Measurements from ENCODE around the gene FRMD8. TPM values are rescaled to one million over a fixed set of nuclear protein-coding genes. Genes with fewer than 3 reads are reported as not detected.

FRMD8 gene
- total and polyA plus RNA-seq, 2 experiments from 2014 or later: 7.0 to 35.4 TPM

- no peak for ATAC-seq
- Mint-ChIP-seq H3K4me3 (no peak overlapping the region; the same call in 2 of the 3 replicates), H3K4me1 (peaks cover 44% of the 10 kb centered on the region), H3K27me3 (ENCODE audit: insufficient read depth, low read depth, poor library complexity) (peaks cover 4% of the 10 kb centered on the region), H3K27ac (no peak overlapping the region), H3K36me3 (ENCODE audit: low read depth) (no peaks in the 10 kb centered on the region), H3K9me3 (no peaks in the 10 kb centered on the region)
- DNase-seq (ENCODE audit: low spot score): no peak
- Histone ChIP-seq H3K36me3 (ENCODE audit: insufficient read depth) (no peaks in the 10 kb centered on the region), H3K27ac (ENCODE audit: low read depth) (no peak overlapping the region), H3K79me2 (replicated peaks; ENCODE audit: insufficient read depth) (peaks cover 9% of the 10 kb centered on the region; the same call in 1 of the 2 replicates), H4K20me1 (replicated peaks; ENCODE audit: insufficient read depth) (no peaks in the 10 kb centered on the region), H2AFZ (no peak overlapping the region), H3K4me3 (no peak overlapping the region), H3K9me2 (ENCODE audit: insufficient read depth) (no peaks in the 10 kb centered on the region), H3F3A (replicated peaks; ENCODE audit: low read depth) (no peaks in the 10 kb centered on the region), H3K4me1 (ENCODE audit: insufficient read depth) (peaks cover 35% of the 10 kb centered on the region), H3K27me3 (ENCODE audit: insufficient read depth) (no peaks in the 10 kb centered on the region), H3K4me2 (no peak overlapping the region)
- no peak for TF ChIP-seq JUNB (IDR thresholded peaks at IDR 0.05; ENCODE audit: unreplicated experiment)
- no peak for TF ChIP-seq CTCF (conservative IDR thresholded peaks at IDR 0.05; ENCODE audit: low read depth in 2 of 2)
- TF ChIP-seq, protein P1, sequence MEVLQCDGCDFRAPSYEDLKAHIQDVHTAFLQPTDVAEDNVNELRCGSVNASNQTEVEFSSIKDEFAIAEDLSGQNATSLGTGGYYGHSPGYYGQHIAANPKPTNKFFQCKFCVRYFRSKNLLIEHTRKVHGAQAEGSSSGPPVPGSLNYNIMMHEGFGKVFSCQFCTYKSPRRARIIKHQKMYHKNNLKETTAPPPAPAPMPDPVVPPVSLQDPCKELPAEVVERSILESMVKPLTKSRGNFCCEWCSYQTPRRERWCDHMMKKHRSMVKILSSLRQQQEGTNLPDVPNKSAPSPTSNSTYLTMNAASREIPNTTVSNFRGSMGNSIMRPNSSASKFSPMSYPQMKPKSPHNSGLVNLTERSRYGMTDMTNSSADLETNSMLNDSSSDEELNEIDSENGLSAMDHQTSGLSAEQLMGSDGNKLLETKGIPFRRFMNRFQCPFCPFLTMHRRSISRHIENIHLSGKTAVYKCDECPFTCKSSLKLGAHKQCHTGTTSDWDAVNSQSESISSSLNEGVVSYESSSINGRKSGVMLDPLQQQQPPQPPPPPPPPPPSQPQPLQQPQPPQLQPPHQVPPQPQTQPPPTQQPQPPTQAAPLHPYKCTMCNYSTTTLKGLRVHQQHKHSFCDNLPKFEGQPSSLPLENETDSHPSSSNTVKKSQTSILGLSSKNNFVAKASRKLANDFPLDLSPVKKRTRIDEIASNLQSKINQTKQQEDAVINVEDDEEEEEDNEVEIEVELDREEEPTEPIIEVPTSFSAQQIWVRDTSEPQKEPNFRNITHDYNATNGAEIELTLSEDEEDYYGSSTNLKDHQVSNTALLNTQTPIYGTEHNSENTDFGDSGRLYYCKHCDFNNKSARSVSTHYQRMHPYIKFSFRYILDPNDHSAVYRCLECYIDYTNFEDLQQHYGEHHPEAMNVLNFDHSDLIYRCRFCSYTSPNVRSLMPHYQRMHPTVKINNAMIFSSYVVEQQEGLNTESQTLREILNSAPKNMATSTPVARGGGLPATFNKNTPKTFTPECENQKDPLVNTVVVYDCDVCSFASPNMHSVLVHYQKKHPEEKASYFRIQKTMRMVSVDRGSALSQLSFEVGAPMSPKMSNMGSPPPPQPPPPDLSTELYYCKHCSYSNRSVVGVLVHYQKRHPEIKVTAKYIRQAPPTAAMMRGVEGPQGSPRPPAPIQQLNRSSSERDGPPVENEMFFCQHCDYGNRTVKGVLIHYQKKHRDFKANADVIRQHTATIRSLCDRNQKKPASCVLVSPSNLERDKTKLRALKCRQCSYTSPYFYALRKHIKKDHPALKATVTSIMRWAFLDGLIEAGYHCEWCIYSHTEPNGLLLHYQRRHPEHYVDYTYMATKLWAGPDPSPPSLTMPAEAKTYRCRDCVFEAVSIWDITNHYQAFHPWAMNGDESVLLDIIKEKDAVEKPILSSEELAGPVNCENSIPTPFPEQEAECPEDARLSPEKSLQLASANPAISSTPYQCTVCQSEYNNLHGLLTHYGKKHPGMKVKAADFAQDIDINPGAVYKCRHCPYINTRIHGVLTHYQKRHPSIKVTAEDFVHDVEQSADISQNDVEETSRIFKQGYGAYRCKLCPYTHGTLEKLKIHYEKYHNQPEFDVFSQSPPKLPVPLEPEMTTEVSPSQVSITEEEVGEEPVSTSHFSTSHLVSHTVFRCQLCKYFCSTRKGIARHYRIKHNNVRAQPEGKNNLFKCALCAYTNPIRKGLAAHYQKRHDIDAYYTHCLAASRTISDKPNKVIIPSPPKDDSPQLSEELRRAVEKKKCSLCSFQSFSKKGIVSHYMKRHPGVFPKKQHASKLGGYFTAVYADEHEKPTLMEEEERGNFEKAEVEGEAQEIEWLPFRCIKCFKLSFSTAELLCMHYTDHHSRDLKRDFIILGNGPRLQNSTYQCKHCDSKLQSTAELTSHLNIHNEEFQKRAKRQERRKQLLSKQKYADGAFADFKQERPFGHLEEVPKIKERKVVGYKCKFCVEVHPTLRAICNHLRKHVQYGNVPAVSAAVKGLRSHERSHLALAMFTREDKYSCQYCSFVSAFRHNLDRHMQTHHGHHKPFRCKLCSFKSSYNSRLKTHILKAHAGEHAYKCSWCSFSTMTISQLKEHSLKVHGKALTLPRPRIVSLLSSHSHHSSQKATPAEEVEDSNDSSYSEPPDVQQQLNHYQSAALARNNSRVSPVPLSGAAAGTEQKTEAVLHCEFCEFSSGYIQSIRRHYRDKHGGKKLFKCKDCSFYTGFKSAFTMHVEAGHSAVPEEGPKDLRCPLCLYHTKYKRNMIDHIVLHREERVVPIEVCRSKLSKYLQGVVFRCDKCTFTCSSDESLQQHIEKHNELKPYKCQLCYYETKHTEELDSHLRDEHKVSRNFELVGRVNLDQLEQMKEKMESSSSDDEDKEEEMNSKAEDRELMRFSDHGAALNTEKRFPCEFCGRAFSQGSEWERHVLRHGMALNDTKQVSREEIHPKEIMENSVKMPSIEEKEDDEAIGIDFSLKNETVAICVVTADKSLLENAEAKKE (CRISPR knock-in tag; IDR thresholded peaks at IDR 0.05): no peak
- TF ChIP-seq STAT1 (IDR thresholded peaks at IDR 0.05; ENCODE audit: unreplicated experiment): no peak
- TF ChIP-seq REST (IDR thresholded peaks at IDR 0.05; ENCODE audit: unreplicated experiment): no peak
- no peak for TF ChIP-seq NANOG (IDR thresholded peaks at IDR 0.05; ENCODE audit: borderline replicate concordance)
- TF ChIP-seq EZH2 (IDR thresholded peaks at IDR 0.05; ENCODE audit: low read depth, unreplicated experiment): no peak
- TF ChIP-seq ZNF114 (CRISPR knock-in tag; IDR thresholded peaks at IDR 0.05): no peak
- TF ChIP-seq CREB1 (CRISPR knock-in tag; IDR thresholded peaks at IDR 0.05; ENCODE audit: low read depth): no peak
- no peak for TF ChIP-seq ZNF331 (CRISPR knock-in tag; IDR thresholded peaks at IDR 0.05; ENCODE audit: low read depth)
- TF ChIP-seq POLR2AphosphoS5 (IDR thresholded peaks at IDR 0.05; ENCODE audit: low read depth): no peak
- no peak for TF ChIP-seq EZH2phosphoT487 (IDR thresholded peaks at IDR 0.05; ENCODE audit: unreplicated experiment)
- TF ChIP-seq ETS1 (IDR thresholded peaks at IDR 0.05): no peak
Observed at GRCh38 chr11:65430406-65431217, 44.2 kb downstream of the FRMD8 start.
